ENCODE results near the gene FIGN. TPM values are rescaled to one million over a fixed set of nuclear protein-coding genes. Genes with fewer than 3 reads are reported as not detected.

Gene FIGN
- total and polyA plus RNA-seq, 4 donors, result 1.1 to 7.8 (median 5.1) TPM

DNA sequence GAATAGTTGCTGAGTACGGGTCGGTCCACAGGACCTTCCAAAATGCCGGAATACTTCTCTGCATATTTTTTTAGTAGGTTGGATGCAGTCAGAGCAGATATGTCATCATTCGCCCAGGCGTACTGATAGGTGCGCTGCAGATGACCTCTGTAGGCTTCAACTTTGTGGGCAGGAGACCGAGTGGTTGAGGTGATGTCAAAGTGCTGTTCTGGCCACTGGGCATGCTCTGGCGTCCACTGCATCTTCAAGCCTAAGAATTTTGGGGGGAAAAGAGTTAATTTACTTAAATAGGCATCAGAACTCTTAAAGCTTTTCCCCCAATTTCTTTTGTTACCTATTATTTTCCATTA lies 124.3 kb downstream of the FIGN start:
- no peaks in the 10 kb centered on the region for H3K9me3 ChIP-seq (ENCODE audit: control insufficient read depth in 4 of 4, low read length in 3 of 4)
- peak overlapping the region in 1 of 3 donors; percentile 40 for H3K4me3 ChIP-seq (ENCODE audit: low read depth in 1 of 3, low read length in 3 of 3)
- TF ChIP-seq YY1 (IDR thresholded peaks at IDR 0.05) (no peak), GABPA (IDR thresholded peaks at IDR 0.05 in 1 of 2, conservative IDR thresholded peaks at IDR 0.05 in 1 of 2) (peak in 1 of 2 donors; percentile 4)
- TF ChIP-seq, protein P1, sequence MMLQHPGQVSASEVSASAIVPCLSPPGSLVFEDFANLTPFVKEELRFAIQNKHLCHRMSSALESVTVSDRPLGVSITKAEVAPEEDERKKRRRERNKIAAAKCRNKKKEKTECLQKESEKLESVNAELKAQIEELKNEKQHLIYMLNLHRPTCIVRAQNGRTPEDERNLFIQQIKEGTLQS (IDR thresholded peaks at IDR 0.05), result peak; percentile 24
- H3K27ac ChIP-seq (ENCODE audit: low read depth in 1 of 2, low read length in 2 of 2), result no peak overlapping the region
- no peak overlapping the region for H3K9ac ChIP-seq (ENCODE audit: low read depth in 1 of 2, low read length in 2 of 2)
- DNase-seq (ENCODE audit: low spot score), result no peak
- no peaks in the 10 kb centered on the region for H3K27me3 ChIP-seq (ENCODE audit: control insufficient read depth in 4 of 4, insufficient read depth in 4 of 4, low read length in 3 of 4)
- peaks cover 0 to 3% (median 2%) of the 10 kb centered on the region in 4 donors for H3K36me3 ChIP-seq (ENCODE audit: control insufficient read depth in 4 of 4, insufficient read depth in 3 of 4, low read depth in 1 of 4, low read length in 3 of 4)
- H3K4me1 ChIP-seq (ENCODE audit: control insufficient read depth in 4 of 4, insufficient read depth in 4 of 4, low read length in 3 of 4), result peaks cover 2 to 6% (median 3%) of the 10 kb centered on the region in 4 donors
- WGBS, result 46% methylated on average over 8 of the region's 8 CpGs

GRCh38 chr2:163610817-163611556 lies 124.8 kb downstream of the FIGN start:
- H3K4me1 ChIP-seq (ENCODE audit: control insufficient read depth in 4 of 4, insufficient read depth in 4 of 4, low read length in 3 of 4), result peaks cover 2 to 6% (median 3%) of the 10 kb centered on the region in 4 donors
- TF ChIP-seq, protein P1 (IDR thresholded peaks at IDR 0.05), result no peak
- TF ChIP-seq, protein P2, sequence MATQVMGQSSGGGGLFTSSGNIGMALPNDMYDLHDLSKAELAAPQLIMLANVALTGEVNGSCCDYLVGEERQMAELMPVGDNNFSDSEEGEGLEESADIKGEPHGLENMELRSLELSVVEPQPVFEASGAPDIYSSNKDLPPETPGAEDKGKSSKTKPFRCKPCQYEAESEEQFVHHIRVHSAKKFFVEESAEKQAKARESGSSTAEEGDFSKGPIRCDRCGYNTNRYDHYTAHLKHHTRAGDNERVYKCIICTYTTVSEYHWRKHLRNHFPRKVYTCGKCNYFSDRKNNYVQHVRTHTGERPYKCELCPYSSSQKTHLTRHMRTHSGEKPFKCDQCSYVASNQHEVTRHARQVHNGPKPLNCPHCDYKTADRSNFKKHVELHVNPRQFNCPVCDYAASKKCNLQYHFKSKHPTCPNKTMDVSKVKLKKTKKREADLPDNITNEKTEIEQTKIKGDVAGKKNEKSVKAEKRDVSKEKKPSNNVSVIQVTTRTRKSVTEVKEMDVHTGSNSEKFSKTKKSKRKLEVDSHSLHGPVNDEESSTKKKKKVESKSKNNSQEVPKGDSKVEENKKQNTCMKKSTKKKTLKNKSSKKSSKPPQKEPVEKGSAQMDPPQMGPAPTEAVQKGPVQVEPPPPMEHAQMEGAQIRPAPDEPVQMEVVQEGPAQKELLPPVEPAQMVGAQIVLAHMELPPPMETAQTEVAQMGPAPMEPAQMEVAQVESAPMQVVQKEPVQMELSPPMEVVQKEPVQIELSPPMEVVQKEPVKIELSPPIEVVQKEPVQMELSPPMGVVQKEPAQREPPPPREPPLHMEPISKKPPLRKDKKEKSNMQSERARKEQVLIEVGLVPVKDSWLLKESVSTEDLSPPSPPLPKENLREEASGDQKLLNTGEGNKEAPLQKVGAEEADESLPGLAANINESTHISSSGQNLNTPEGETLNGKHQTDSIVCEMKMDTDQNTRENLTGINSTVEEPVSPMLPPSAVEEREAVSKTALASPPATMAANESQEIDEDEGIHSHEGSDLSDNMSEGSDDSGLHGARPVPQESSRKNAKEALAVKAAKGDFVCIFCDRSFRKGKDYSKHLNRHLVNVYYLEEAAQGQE (IDR thresholded peaks at IDR 0.05), result no peak
- TF ChIP-seq HNF4A (conservative IDR thresholded peaks at IDR 0.05), result peak; percentile 26 to 28
- TF ChIP-seq EGR1 (IDR thresholded peaks at IDR 0.05; ENCODE audit: low read depth in 2 of 2), result no peak
- TF ChIP-seq NR2F2 (IDR thresholded peaks at IDR 0.05), result no peak
- no peak for TF ChIP-seq FOXA2 (IDR thresholded peaks at IDR 0.05)
- no peak for TF ChIP-seq TAF1 (conservative IDR thresholded peaks at IDR 0.05)
- TF ChIP-seq CTCF (IDR thresholded peaks at IDR 0.05; ENCODE audit: low read depth, low read length, missing input control), result peak; percentile 69
- no peak for TF ChIP-seq FOXA1 (IDR thresholded peaks at IDR 0.05)
- TF ChIP-seq, protein P3, sequence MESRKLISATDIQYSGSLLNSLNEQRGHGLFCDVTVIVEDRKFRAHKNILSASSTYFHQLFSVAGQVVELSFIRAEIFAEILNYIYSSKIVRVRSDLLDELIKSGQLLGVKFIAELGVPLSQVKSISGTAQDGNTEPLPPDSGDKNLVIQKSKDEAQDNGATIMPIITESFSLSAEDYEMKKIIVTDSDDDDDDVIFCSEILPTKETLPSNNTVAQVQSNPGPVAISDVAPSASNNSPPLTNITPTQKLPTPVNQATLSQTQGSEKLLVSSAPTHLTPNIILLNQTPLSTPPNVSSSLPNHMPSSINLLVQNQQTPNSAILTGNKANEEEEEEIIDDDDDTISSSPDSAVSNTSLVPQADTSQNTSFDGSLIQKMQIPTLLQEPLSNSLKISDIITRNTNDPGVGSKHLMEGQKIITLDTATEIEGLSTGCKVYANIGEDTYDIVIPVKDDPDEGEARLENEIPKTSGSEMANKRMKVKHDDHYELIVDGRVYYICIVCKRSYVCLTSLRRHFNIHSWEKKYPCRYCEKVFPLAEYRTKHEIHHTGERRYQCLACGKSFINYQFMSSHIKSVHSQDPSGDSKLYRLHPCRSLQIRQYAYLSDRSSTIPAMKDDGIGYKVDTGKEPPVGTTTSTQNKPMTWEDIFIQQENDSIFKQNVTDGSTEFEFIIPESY (IDR thresholded peaks at IDR 0.05), result no peak
- peak in 1 of 2 donors; percentile 41 for TF ChIP-seq GABPA (IDR thresholded peaks at IDR 0.05 in 1 of 2, conservative IDR thresholded peaks at IDR 0.05 in 1 of 2)
- no peak for TF ChIP-seq HNF4G (IDR thresholded peaks at IDR 0.05)
- TF ChIP-seq RXRA (IDR thresholded peaks at IDR 0.05), result peak; percentile 45 to 51
- peak; percentile 87 to 88 for TF ChIP-seq RAD21 (IDR thresholded peaks at IDR 0.05)
- no peak overlapping the region for H3K27ac ChIP-seq (ENCODE audit: low read depth in 1 of 2, low read length in 2 of 2)
- DNase-seq (ENCODE audit: low spot score), result no peak
- H3K9me3 ChIP-seq (ENCODE audit: control insufficient read depth in 4 of 4, low read length in 3 of 4), result no peaks in the 10 kb centered on the region
- no peak overlapping the region for H3K9ac ChIP-seq (ENCODE audit: low read depth in 1 of 2, low read length in 2 of 2)
- H3K36me3 ChIP-seq (ENCODE audit: control insufficient read depth in 4 of 4, insufficient read depth in 3 of 4, low read depth in 1 of 4, low read length in 3 of 4), result peaks cover 0 to 3% (median 2%) of the 10 kb centered on the region in 4 donors
- 76% methylated on average over 13 of the region's 13 CpGs for WGBS
- H3K4me3 ChIP-seq (ENCODE audit: low read depth in 1 of 3, low read length in 3 of 3), result peak overlapping the region in 1 of 3 donors; percentile 40
- no peaks in the 10 kb centered on the region for H3K27me3 ChIP-seq (ENCODE audit: control insufficient read depth in 4 of 4, insufficient read depth in 4 of 4, low read length in 3 of 4)

All from liver (tissue), 9 donors.